ENCODE data around the gene ENOX2.

DNA sequence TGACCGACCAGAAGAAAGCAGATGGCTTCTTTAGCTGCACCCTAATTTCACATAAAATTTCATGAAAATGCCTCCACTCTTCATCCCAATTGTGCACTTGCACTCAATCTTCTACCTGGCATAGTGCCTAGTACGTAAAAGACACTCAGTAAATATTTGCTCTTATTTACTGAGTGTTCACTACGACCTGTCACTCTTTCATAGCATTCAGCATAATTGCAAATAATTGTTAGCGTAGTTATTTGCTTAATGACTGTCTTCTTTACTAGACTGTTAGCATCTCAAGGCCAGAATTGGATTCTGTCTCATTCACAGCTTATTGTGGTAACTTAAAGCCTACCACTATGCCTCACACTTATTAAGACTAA is 130.2 kb downstream of the ENOX2 start:
- TF ChIP-seq, protein P1, sequence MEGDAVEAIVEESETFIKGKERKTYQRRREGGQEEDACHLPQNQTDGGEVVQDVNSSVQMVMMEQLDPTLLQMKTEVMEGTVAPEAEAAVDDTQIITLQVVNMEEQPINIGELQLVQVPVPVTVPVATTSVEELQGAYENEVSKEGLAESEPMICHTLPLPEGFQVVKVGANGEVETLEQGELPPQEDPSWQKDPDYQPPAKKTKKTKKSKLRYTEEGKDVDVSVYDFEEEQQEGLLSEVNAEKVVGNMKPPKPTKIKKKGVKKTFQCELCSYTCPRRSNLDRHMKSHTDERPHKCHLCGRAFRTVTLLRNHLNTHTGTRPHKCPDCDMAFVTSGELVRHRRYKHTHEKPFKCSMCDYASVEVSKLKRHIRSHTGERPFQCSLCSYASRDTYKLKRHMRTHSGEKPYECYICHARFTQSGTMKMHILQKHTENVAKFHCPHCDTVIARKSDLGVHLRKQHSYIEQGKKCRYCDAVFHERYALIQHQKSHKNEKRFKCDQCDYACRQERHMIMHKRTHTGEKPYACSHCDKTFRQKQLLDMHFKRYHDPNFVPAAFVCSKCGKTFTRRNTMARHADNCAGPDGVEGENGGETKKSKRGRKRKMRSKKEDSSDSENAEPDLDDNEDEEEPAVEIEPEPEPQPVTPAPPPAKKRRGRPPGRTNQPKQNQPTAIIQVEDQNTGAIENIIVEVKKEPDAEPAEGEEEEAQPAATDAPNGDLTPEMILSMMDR (optimal IDR thresholded peaks at IDR 0.05 in 1 of 3, IDR thresholded peaks at IDR 0.05 in 1 of 3, conservative IDR thresholded peaks at IDR 0.05 in 1 of 3; ENCODE audit: extremely low read depth in 1 of 3, insufficient read depth in 2 of 3, low read length in 3 of 3) = no peak
- TF ChIP-seq EZH2 (IDR thresholded peaks at IDR 0.05; ENCODE audit: low read length) = no peak
